WTC11 (cell line): ENCODE data around the gene PTPRN2. TPM values are rescaled to one million over a fixed set of nuclear protein-coding genes. Genes with fewer than 3 reads are reported as not detected.

Experiments
- ATAC-seq: fragments of 200-7000 bp; cut with Tn5 transposase; 2 replicates; pipeline ENCODE4 v1.10.0; 2021; ENCODE audit warnings: mild to moderate bottlenecking, moderate library complexity
- CTCF ChIA-PET: fragments of 300-600 bp; sonication (Branson Sonifier 250); formaldehyde crosslinking; loops from one replicate; lab custom pipeline; 2021; ENCODE audit warnings: antibody characterized with exemption; lab: Charles Lee
- POLR2A ChIA-PET: fragments of 350-600 bp; sonication (Branson Sonifier 250); formaldehyde crosslinking; loops from one replicate; lab custom pipeline; 2021; ENCODE audit warnings: antibody characterized with exemption; lab: Charles Lee
- DNase-seq: peaks from one replicate; pipeline ENCODE4 v3.0.0; 2021; ENCODE audit warnings: low spot score
- H3K27ac Mint-ChIP-seq: 2 replicates; pipeline ENCODE4 v1.8.0; 2021; ENCODE audit warnings: mixed read lengths
- H3K27me3 Mint-ChIP-seq: 2 replicates; pipeline ENCODE4 v1.8.0; 2021; ENCODE audit warnings: low read depth, mild to moderate bottlenecking, moderate library complexity, mixed read lengths
- H3K36me3 Mint-ChIP-seq: 2 replicates; pipeline ENCODE4 v1.8.0; 2021; ENCODE audit warnings: mixed read lengths
- H3K4me1 Mint-ChIP-seq: 2 replicates; pipeline ENCODE4 v1.8.0; 2022; ENCODE audit warnings: mixed read lengths
- H3K4me3 Mint-ChIP-seq: 2 replicates; pipeline ENCODE4 v1.8.0; 2021; ENCODE audit warnings: mild to moderate bottlenecking, moderate library complexity, mixed read lengths
- H3K9me3 Mint-ChIP-seq: 2 replicates; pipeline ENCODE4 v1.8.0; 2021; ENCODE audit warnings: mixed read lengths
- ATF2 ChIP-seq: sonication (generic); formaldehyde crosslinking; IDR thresholded peaks from 2 replicates; pipeline ENCODE4 v1.8.1; 2022; ENCODE audit warnings: low read depth, missing genetic modification reagents, borderline replicate concordance
- CDX4 ChIP-seq: fragments of 250-450 bp; sonication (Bioruptor Pico); IDR thresholded peaks from 2 replicates; pipeline ENCODE4 v1.9.0; 2021; ENCODE audit warnings: moderate library complexity, mild to moderate bottlenecking, inconsistent platforms, borderline replicate concordance
- CREM ChIP-seq: sonication (generic); formaldehyde crosslinking; IDR thresholded peaks from 2 replicates; pipeline ENCODE4 v1.8.1; 2022; ENCODE audit warnings: mild to moderate bottlenecking, missing genetic modification reagents, moderate library complexity
- JUN ChIP-seq: sonication (generic); formaldehyde crosslinking; IDR thresholded peaks from 2 replicates; pipeline ENCODE4 v1.8.0; 2023; ENCODE audit warnings: mild to moderate bottlenecking, missing genetic modification reagents
- SOX15 ChIP-seq: fragments of 250-450 bp; sonication (Bioruptor Pico); IDR thresholded peaks from 2 replicates; pipeline ENCODE4 v1.9.0; 2021; ENCODE audit warnings: mild to moderate bottlenecking
- SP1 ChIP-seq: sonication (generic); formaldehyde crosslinking; conservative IDR thresholded peaks from 2 replicates; pipeline ENCODE4 v1.8.1; 2022; ENCODE audit warnings: missing genetic modification reagents
- STAT6 ChIP-seq: sonication (generic); formaldehyde crosslinking; conservative IDR thresholded peaks from 2 replicates; pipeline ENCODE4 v1.8.1; 2023; ENCODE audit warnings: mild to moderate bottlenecking, low read depth, missing genetic modification reagents, moderate library complexity
- TP53 ChIP-seq: sonication (generic); formaldehyde crosslinking; IDR thresholded peaks from 2 replicates; pipeline ENCODE4 v1.8.1; 2023; ENCODE audit warnings: mild to moderate bottlenecking, missing genetic modification reagents
- ZNF219 ChIP-seq: sonication (generic); formaldehyde crosslinking; IDR thresholded peaks from 2 replicates; pipeline ENCODE4 v1.8.0; 2023; ENCODE audit warnings: missing genetic modification reagents, mild to moderate bottlenecking, borderline replicate concordance
- ZNF423 ChIP-seq: fragments of 250-450 bp; sonication (Bioruptor Pico); IDR thresholded peaks from 2 replicates; pipeline ENCODE4 v2.1.2; 2022; ENCODE audit warnings: mild to moderate bottlenecking, moderate library complexity
- ZNF532 ChIP-seq: fragments of 250-450 bp; sonication (Bioruptor Pico); IDR thresholded peaks from 2 replicates; pipeline ENCODE4 v1.9.0; 2021; ENCODE audit warnings: mild to moderate bottlenecking, borderline replicate concordance
- ZNF671 ChIP-seq: fragments of 250-450 bp; sonication (Bioruptor Pico); IDR thresholded peaks from 2 replicates; pipeline ENCODE4 v1.8.0; 2021; ENCODE audit warnings: mild to moderate bottlenecking
- ZSCAN18 ChIP-seq: fragments of 250-450 bp; sonication (Bioruptor Pico); IDR thresholded peaks from 2 replicates; pipeline ENCODE4 v2.1.2; 2022; ENCODE audit warnings: mild to moderate bottlenecking, moderate library complexity
- total RNA-seq: library from RNA; stranded (reverse); gene quantifications from 3 replicates; pipeline ENCODE4 v1.2.3, GENCODE V29; 2021
- TF ChIP-seq, protein P1 (sequence below): sonication (generic); formaldehyde crosslinking; IDR thresholded peaks from 2 replicates; pipeline ENCODE4 v1.8.0; 2023; ENCODE audit warnings: missing genetic modification reagents
- TF ChIP-seq, protein P2 (sequence below): sonication (generic); formaldehyde crosslinking; IDR thresholded peaks from 2 replicates; pipeline ENCODE4 v1.8.1; 2023; ENCODE audit warnings: mild to moderate bottlenecking, missing genetic modification reagents, borderline replicate concordance

Gene PTPRN2
- total RNA-seq, 1 experiment from 2014 or later, result 4.7 TPM

- H3K4me1 Mint-ChIP-seq, result no peaks in the 10 kb centered on the region
- H3K27me3 Mint-ChIP-seq, result peaks cover 7% of the 10 kb centered on the region; the same call in 1 of the 2 replicates
- peaks cover 23% of the 10 kb centered on the region for H3K9me3 Mint-ChIP-seq
- H3K36me3 Mint-ChIP-seq, result peaks cover 22% of the 10 kb centered on the region
- no peak for ATAC-seq
- no peak for DNase-seq
- POLR2A ChIA-PET, result no interaction called here
- CTCF ChIA-PET, result no interaction called here
- H3K4me3 Mint-ChIP-seq, result no peak overlapping the region
- TF ChIP-seq TP53 (no peak), ZNF671 (no peak), STAT6 (CRISPR knock-in tag) (no peak), SP1 (CRISPR knock-in tag) (no peak), ZSCAN18 (no peak)
- no peak overlapping the region for H3K27ac Mint-ChIP-seq
These were observed 873.2 kb downstream of the PTPRN2 start for GRCh38 chr7:157714166-157715070.

DNA sequence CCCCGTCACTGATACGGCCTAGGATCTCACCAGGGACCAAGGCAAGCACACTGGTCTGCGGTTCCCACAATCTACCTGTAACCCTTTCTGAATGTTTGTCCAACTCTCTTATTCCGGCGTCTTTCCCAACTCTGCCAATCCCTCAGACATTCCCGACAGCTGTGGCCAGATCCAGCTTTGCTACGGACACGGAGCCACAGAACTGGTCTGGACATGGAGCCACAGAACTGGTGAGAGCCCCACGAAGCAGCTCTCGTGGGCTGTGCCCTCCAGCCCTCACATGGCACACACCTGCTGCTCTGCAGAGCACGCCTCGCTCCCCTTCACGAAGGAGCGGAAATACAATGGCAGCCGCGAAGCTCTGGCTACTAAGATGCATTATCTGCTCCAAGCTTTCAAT, 874.0 kb downstream of the PTPRN2 start:
- Mint-ChIP-seq H3K27ac (no peak overlapping the region), H3K4me3 (no peak overlapping the region), H3K4me1 (no peaks in the 10 kb centered on the region), H3K36me3 (peaks cover 19% of the 10 kb centered on the region), H3K27me3 (peaks cover 7% of the 10 kb centered on the region; the same call in 1 of the 2 replicates), H3K9me3 (peaks cover 31% of the 10 kb centered on the region)
- POLR2A ChIA-PET, result no interaction called here
- CTCF ChIA-PET, result no interaction called here
- no peak for DNase-seq
- no peak for ATAC-seq
- no peak for TF ChIP-seq ZNF219 (CRISPR knock-in tag)
- TF ChIP-seq CDX4 (CRISPR knock-in tag), result no peak
- TF ChIP-seq ZNF532 (CRISPR knock-in tag), result no peak
- TF ChIP-seq SOX15 (CRISPR knock-in tag), result no peak
- TF ChIP-seq, protein P1, sequence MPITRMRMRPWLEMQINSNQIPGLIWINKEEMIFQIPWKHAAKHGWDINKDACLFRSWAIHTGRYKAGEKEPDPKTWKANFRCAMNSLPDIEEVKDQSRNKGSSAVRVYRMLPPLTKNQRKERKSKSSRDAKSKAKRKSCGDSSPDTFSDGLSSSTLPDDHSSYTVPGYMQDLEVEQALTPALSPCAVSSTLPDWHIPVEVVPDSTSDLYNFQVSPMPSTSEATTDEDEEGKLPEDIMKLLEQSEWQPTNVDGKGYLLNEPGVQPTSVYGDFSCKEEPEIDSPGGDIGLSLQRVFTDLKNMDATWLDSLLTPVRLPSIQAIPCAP (CRISPR knock-in tag), result no peak
- TF ChIP-seq ZNF423 (CRISPR knock-in tag), result no peak
- TF ChIP-seq, protein P2, sequence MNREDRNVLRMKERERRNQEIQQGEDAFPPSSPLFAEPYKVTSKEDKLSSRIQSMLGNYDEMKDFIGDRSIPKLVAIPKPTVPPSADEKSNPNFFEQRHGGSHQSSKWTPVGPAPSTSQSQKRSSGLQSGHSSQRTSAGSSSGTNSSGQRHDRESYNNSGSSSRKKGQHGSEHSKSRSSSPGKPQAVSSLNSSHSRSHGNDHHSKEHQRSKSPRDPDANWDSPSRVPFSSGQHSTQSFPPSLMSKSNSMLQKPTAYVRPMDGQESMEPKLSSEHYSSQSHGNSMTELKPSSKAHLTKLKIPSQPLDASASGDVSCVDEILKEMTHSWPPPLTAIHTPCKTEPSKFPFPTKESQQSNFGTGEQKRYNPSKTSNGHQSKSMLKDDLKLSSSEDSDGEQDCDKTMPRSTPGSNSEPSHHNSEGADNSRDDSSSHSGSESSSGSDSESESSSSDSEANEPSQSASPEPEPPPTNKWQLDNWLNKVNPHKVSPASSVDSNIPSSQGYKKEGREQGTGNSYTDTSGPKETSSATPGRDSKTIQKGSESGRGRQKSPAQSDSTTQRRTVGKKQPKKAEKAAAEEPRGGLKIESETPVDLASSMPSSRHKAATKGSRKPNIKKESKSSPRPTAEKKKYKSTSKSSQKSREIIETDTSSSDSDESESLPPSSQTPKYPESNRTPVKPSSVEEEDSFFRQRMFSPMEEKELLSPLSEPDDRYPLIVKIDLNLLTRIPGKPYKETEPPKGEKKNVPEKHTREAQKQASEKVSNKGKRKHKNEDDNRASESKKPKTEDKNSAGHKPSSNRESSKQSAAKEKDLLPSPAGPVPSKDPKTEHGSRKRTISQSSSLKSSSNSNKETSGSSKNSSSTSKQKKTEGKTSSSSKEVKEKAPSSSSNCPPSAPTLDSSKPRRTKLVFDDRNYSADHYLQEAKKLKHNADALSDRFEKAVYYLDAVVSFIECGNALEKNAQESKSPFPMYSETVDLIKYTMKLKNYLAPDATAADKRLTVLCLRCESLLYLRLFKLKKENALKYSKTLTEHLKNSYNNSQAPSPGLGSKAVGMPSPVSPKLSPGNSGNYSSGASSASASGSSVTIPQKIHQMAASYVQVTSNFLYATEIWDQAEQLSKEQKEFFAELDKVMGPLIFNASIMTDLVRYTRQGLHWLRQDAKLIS (CRISPR knock-in tag), result no peak
- no peak for TF ChIP-seq ATF2 (CRISPR knock-in tag)
- TF ChIP-seq JUN, result no peak
- TF ChIP-seq CREM (CRISPR knock-in tag), result no peak
